Activated CD4-positive, alpha-beta T cell treated with anti-CD3 and anti-CD28 coated beads, Interleukin-2, amount 50 U/mL, for 4 hours (primary cell): ENCODE results near the gene NTRK1.
A peak's percentile ranks its signal among the peaks of the same experiment; 100 is the strongest.

ENCODE experiments used
- DNase-seq, 2 experiments: peaks; one replicate each; pipeline ENCODE4 v3.0.0-alpha.2; 2020

NTRK1 gene

GRCh38 chr1:156839426-156840109, 21.1 kb upstream of the NTRK1 start:
- DNase-seq, result no peak

DNA sequence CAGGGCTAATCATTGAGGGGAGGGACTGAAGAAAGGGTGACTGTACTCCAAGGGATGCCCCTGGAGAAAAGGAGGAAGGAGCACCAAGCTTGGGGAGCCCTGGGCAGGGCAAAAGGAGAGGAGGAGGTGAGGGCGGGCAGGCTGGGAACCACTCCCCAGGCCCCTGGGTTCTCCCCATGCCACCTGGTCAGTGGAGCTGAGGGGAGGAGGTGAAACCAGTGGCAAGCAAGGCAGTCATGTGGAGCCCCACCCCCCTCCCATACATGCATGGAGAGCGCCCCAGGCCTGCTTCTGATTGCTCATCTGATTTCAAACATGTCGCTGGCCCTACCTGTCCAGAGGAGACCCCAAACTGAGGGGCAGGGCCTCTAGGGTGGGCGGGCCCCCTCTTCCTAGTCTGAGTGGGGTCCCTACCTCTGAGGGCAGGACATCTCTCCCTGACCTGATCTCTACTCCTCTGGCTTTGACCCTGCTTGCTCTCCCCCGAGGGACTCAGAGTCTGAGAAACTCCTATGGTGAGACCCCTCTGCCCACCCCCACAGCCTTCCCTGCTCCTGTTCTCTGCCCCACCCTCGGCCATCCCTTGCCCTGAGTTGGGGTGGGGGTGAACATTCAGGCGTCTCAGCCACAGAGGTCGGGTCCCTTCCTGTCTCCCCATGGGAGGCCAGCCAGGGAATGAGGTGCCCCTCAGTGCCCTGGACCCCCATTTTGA, 20.3 kb upstream of the NTRK1 start:
- no peak for DNase-seq

GRCh38 chr1:156840898-156841279, 19.8 kb upstream of the NTRK1 start:
- no peak for DNase-seq

- DNase-seq, result no peak
These were observed 19.3 kb upstream of the NTRK1 start for GRCh38 chr1:156841295-156841855.

DNA sequence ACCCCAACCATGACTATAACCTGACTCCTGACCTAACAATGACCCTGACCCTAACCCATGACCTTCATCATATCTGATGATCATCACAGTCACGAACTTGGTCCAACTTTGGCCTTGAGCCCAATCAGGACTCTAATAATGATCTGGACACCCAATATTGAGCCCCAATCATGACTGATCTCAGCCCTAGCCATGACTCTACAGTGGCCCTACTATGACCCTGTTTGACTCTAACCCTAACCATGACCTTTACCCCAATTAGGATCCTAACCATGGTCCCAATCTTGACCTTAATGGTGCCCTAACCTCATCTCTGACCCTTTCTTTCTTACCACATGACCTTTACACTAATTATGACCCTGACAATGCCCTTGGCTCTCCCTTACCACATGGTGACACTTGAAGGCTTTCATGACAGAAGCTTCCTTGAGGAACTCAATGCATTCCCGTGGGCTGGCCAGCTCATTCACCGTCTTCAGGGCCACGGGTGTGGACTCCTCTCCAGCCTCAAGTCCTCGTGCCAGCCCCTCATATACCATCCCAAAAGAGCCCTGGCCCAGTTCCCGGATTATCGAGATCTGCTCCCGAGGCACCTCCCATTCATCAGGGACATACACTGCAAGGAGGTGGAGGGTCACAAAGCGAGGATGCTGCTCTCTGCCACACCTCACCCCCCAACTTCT, 17.9 kb upstream of the NTRK1 start:
- no peak for DNase-seq

GRCh38 chr1:156844102-156844501, 16.6 kb upstream of the NTRK1 start:
- no peak for DNase-seq

DNA sequence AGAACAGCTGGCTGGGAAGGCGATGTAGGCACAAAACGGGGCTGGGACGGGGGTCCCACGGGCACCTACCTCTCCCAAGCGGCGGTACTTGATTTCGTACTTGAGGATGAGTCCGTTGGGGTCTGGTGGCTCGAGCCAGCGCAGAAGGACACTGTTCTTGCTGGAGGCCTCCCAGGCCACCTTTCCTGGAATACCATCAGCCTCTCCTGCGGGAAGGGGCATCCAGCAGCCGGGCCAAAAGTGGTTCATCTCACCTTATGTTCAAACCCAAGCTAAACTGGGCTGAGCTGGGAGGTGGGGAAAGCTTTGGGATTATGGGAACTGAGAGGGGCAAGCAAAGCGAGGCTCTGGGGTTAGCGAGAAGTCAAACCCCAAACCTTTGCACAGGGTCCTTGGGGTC, 16.0 kb upstream of the NTRK1 start:
- DNase-seq, result no peak

DNA sequence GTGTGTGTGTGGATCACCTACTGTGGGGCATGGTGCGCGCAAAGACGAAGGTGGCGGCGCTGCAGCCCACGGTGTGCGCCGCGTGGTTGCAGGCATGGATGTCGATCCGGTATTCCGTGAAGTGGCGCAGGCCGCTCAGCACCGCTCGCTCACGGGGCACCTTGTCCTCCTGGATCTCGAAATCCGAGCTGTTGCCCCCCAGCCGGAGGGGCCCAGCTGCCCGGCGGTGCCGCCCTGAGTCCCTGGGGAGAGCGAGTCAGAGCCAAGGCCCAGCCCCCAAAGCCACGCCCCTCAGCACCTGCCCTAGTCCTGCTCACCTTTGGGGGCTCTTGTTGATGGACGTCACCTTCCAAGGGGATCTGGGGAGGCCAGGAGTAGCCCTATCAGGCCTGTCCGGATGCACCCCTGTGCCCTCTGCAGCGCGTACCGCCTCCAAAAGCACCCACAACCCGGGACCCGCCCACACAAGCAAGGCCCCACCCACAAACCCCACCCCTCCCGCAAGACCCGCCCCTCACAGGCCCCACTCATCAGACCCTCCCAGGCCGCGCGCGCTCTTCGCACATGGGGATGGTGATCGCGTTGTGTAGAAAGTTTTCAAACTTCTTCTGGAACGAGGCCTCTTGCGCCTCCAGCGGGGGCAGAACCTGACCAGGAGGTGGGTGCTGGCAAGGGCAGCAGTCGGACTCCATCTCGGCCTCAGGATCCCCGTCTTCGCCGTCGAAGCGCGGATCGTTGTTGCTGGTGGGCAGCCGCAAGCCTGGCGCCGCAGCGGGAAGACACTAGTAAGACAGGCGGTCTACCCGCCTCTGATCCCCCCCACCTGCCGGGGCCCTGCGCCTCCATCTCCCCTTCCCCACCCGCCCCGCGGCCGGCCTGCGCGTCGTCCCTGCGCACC, 15.4 kb upstream of the NTRK1 start:
- DNase-seq, result no peak

DNA sequence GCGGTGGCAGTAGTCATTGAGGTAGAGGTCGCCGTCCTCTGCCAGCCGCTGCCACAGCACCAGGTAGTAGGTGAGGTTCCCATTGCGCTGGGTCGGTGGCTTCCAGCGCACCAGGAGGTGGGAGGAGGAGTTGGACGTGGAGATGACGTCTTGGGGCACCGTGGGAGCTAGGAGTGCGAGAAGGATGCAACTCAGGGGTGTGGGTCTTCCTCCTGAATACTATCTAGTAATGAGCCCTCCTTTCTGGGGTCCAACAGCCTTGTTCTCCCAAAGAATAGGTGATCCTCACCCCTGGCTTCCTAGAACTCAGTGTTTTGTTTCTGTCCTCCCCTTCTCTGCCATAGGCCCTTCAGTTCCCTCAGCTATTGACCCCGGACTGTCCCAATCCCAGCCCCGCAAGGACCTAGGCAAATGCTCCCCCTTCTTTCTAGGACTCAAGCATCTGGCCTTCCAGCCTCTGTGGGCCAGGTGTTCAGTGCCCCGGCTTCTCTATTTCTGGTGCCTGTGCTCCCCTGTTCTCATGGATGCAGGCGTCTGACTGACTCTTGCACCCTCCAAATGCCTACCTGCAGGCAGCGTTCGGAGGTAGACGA, 14.6 kb upstream of the NTRK1 start:
- DNase-seq, result no peak

DNA sequence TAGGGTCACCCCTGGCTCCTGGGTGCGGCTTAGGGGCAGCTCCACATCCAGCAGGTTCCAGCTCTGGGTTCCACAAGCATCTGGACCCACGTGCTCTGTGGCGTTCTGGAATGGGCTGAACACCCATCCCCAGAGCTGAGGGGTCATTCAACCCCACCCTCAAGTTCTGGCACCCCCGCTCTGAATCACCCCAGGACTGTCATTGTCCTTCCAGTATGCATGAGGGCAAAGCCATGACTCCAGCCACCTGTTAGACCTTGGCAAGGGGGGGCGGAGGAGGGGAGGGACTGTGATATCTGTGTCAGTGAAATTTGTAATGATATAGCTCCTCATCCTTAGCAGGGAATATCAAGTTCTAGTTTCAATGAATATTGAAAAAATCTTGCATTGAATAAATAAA, 14.0 kb upstream of the NTRK1 start:
- no peak for DNase-seq

GRCh38 chr1:156847591-156848460, 12.8 kb upstream of the NTRK1 start:
- no peak for DNase-seq

GRCh38 chr1:156848461-156849150, 12.1 kb upstream of the NTRK1 start:
- peak; percentile 52 to 53 for DNase-seq

- no peak for DNase-seq
These were observed 11.5 kb upstream of the NTRK1 start for GRCh38 chr1:156849151-156849496.

DNA sequence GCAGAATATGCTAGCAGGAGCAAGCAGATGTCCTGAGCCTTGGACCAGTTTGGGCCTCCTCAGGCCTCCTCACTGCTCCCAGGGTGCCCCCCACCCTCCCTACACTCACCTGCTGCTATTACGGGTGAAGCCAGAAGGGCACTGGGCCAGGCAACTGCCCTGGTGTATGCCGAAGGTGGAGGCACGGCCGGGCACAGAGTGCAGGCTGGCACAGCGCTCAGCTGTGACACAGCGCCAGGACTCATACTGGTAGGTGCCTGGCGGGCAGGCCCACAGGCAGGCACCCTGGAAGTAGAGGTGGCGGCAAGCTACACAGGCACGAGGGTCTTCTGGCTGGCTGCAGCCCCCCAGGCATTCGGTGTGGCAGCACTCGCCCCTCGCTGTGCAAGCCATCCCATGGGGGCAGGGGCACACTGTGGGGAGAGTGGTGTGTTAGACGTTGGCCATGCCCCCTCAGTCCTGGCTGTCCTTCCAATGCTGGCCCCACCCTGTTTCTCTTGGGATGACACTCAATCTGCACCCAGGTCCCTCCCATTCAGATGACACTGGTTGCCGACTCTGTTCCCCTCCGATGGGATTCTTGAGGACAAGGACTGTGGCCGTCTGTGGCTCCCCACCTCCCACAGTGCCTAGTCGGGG, 8.8 kb upstream of the NTRK1 start:
- no peak for DNase-seq

- DNase-seq, result no peak
These were observed 8.2 kb upstream of the NTRK1 start for GRCh38 chr1:156852418-156852874.

GRCh38 chr1:156853761-156854160, 6.9 kb upstream of the NTRK1 start:
- no peak for DNase-seq

- no peak for DNase-seq
These were observed 6.0 kb upstream of the NTRK1 start for GRCh38 chr1:156854634-156855033.

- no peak for DNase-seq
These were observed 4.3 kb upstream of the NTRK1 start for GRCh38 chr1:156856282-156856785.

DNA sequence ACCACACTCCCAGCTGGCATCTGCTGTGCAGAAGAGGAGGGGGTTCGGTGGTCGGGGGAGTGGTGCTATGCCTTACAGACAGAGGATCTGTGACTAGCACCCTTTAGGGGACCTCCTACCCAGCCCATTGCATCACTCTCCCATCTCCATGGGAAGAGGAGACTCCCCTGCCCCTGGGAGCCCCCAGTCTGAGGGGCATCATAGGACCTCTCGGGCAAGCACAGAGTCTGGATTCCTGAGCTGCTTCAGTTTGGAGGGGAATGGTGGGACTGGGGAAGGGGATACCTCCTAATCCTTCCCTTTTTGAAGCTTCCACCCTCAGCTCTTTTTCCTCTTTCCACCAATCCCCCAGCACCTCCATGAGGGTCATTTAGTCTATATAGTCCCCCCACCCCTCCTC, 3.1 kb upstream of the NTRK1 start:
- no peak for DNase-seq

DNA sequence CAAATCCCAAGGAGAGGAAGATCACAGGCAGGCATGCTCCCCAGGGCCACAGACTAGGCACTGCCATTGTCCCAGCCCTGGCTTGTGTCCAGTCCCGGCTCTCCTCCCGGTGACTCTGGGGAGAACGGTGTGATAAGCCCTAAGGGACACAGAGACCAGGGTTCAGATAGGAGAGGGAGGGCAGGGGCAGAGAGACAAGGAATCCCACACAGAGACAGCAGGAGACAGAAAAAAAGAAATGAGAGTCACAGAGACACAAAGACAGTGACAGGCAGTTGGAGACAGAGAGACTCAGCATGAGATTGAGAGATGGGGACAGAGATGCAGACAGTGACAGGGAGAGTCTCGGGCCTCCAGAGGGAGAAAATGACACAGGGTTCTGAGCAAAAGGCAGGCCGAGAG, 2.1 kb upstream of the NTRK1 start:
- no peak for DNase-seq
